ENCODE results near the gene SOHLH2.

DNA sequence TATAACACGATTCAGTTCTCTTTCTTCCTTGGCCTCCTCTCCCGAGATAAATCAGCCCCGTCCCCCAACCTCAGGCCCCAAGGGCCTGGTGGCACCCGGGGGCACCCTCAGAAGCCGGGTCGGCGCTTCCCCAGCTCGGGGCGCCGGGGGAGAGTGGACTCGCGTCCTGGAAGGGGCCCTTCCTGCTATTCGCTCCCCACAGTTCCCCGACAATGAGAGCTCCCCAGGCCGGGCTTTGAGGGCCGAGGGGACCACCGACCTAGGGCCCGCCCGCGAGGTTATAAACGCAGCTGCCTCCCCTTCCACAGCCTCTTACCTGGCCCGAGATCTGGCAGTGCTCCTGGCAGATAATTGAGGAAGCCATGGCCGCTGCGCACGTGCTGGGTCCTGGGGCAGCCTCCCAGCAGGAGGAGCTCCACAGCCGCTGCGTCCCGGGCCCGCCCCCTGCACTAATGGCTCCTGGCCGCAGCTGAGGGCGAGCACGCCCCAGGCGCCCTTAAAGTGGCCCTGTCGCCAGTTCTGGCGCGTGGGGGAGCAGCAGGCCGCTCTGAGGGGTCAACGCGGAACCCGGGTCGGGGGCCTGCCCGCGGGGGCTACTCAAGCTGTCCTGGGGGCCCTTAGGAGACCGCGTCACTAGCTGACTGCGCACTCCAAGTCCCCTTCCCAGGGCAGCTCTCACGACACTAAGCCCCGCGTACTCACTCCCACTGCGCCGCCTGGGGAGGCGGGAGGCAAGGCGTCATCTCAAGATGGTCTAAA lies at the start of gene SOHLH2:
- TF ChIP-seq, protein P1, sequence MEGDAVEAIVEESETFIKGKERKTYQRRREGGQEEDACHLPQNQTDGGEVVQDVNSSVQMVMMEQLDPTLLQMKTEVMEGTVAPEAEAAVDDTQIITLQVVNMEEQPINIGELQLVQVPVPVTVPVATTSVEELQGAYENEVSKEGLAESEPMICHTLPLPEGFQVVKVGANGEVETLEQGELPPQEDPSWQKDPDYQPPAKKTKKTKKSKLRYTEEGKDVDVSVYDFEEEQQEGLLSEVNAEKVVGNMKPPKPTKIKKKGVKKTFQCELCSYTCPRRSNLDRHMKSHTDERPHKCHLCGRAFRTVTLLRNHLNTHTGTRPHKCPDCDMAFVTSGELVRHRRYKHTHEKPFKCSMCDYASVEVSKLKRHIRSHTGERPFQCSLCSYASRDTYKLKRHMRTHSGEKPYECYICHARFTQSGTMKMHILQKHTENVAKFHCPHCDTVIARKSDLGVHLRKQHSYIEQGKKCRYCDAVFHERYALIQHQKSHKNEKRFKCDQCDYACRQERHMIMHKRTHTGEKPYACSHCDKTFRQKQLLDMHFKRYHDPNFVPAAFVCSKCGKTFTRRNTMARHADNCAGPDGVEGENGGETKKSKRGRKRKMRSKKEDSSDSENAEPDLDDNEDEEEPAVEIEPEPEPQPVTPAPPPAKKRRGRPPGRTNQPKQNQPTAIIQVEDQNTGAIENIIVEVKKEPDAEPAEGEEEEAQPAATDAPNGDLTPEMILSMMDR (IDR thresholded peaks at IDR 0.05 in 4 of 5, conservative IDR thresholded peaks at IDR 0.05 in 1 of 5), result no peak
- no peak for TF ChIP-seq POLR2A (IDR thresholded peaks at IDR 0.05)
